K562 (cell line): ENCODE results near the gene SLC25A20. TPM values are rescaled to one million over a fixed set of nuclear protein-coding genes. Genes with fewer than 3 reads are reported as not detected.

Experiments used
- BCOR ChIP-seq: fragments of 450-650 bp; IDR thresholded peaks from 2 replicates; pipeline ENCODE4 v1.6.1; 2016
- FOXM1 ChIP-seq, 2 experiments: fragments of 450-650 bp in 1 of 2; sonication (generic) in 1 of 2; formaldehyde crosslinking in 1 of 2; IDR thresholded peaks; 2 replicates each; pipeline versions ENCODE4 v1.6.1 to v1.9.0; 2017 to 2022; ENCODE audit warnings: low read depth in 2 of 2, mild to moderate bottlenecking in 2 of 2, missing genetic modification reagents in 1 of 2, moderate library complexity in 1 of 2
- NEUROD1 ChIP-seq: fragments of 150-350 bp; IDR thresholded peaks from 2 replicates; pipeline ENCODE4 v1.6.1; 2014; ENCODE audit warnings: borderline replicate concordance, low read length, low read depth; ENCODE audit not compliant: partially characterized antibody
- POLR2A ChIP-seq: fragments of 450-650 bp; conservative IDR thresholded peaks from 2 replicates; pipeline ENCODE4 v1.6.1; 2016
- PRPF4 ChIP-seq: fragments of 200-400 bp; formaldehyde crosslinking; IDR thresholded peaks from one replicate; pipeline ENCODE4 v1.6.1; 2017; ENCODE audit warnings: low read length, low read depth, mild to moderate bottlenecking; ENCODE audit not compliant: insufficient read depth, poor library complexity, severe bottlenecking
- PTTG1 ChIP-seq: fragments of 450-650 bp; IDR thresholded peaks from 2 replicates; pipeline ENCODE4 v1.6.1; 2016; ENCODE audit warnings: low read depth, mild to moderate bottlenecking, missing genetic modification characterization, missing compliant biosample characterization
- RBBP5 ChIP-seq: fragments of 200-600 bp; sonication (generic); IDR thresholded peaks from 2 replicates; pipeline ENCODE4 v1.6.1; 2012; ENCODE audit warnings: borderline replicate concordance, mild to moderate bottlenecking, low read length, control low read depth, inconsistent platforms; ENCODE audit not compliant: insufficient read depth, poor library complexity, severe bottlenecking
- RBM14 ChIP-seq: fragments of 200-400 bp; formaldehyde crosslinking; IDR thresholded peaks from 2 replicates; pipeline ENCODE4 v1.6.1; 2018; ENCODE audit warnings: low read depth, mild to moderate bottlenecking, low read length, moderate library complexity, borderline replicate concordance; ENCODE audit not compliant: insufficient read depth
- SMAD4 ChIP-seq: fragments of 250-450 bp; sonication (Bioruptor Pico); conservative IDR thresholded peaks from 2 replicates; pipeline ENCODE4 v1.8.0; 2021; ENCODE audit warnings: inconsistent platforms, mild to moderate bottlenecking, moderate library complexity
- SMC3 ChIP-seq: conservative IDR thresholded peaks from 2 replicates; pipeline ENCODE4 v1.6.1; 2011; ENCODE audit warnings: low read depth, low read length, improper control_type of control experiment; ENCODE audit not compliant: insufficient read depth
- SP1 ChIP-seq: sonication (generic); formaldehyde crosslinking; IDR thresholded peaks from 2 replicates; pipeline ENCODE4 v1.8.1; 2022; ENCODE audit warnings: mild to moderate bottlenecking, missing genetic modification reagents
- TAF1 ChIP-seq: IDR thresholded peaks from 2 replicates; pipeline ENCODE4 v1.6.1; 2011; ENCODE audit warnings: mild to moderate bottlenecking, low read length, moderate library complexity; ENCODE audit not compliant: insufficient read depth, control insufficient read depth, severe bottlenecking; ENCODE audit errors: extremely low read depth
- TBP ChIP-seq: optimal IDR thresholded peaks from 2 replicates; pipeline ENCODE3; 2011; ENCODE audit warnings: low read depth, low read length, improper control_type of control experiment
- TFE3 ChIP-seq: fragments of 450-650 bp; formaldehyde crosslinking; IDR thresholded peaks from 2 replicates; pipeline ENCODE4 v1.4.0; 2020; ENCODE audit warnings: mild to moderate bottlenecking, mixed read lengths
- U2AF1 ChIP-seq: fragments of 200-400 bp; formaldehyde crosslinking; optimal IDR thresholded peaks from 2 replicates; pipeline ENCODE3; 2017; ENCODE audit warnings: mild to moderate bottlenecking, low read depth, low read length, moderate library complexity
- USF1 ChIP-seq: sonication (generic); formaldehyde crosslinking; IDR thresholded peaks from 2 replicates; pipeline ENCODE4 v1.9.0; 2022; ENCODE audit warnings: mild to moderate bottlenecking, missing genetic modification reagents
- XRCC5 ChIP-seq: fragments of 200-400 bp; formaldehyde crosslinking; IDR thresholded peaks from 2 replicates; pipeline ENCODE4 v1.6.1; 2017; ENCODE audit warnings: low read depth, mild to moderate bottlenecking, low read length
- ZNF740 ChIP-seq, 3 experiments: fragments of 200-800 bp in 1 of 3; sonication (Bioruptor generic) in 1 of 3; sonication (generic) in 1 of 3; formaldehyde crosslinking in 1 of 3; IDR thresholded peaks; 2 replicates each; pipeline versions ENCODE4 v1.6.1 to v1.8.0; 2016 to 2022; ENCODE audit warnings: mild to moderate bottlenecking in 2 of 3, missing compliant biosample characterization in 2 of 3, missing genetic modification characterization in 2 of 3, missing genetic modification reagents in 1 of 3
- polyA plus RNA-seq, 8 experiments: library from polyadenylated mRNA; depleted of rRNA in 4 of 8; stranded (reverse) in 5 of 8; unstranded in 3 of 8; fragments of >200 nt; fragmentation: Nextera tagmentation in 2 of 8; fragmentation: Illumina TruSeq in 1 of 8; extraction: Ambion mirVana in 2 of 8; extraction: Trizol in 1 of 8; gene quantifications; 2 replicates each; pipeline versions ENCODE4 v1.2.1 to v1.2.3, GENCODE V29; 2011 to 2014; ENCODE audit warnings: inconsistent platforms in 1 of 8, missing spikeins in 1 of 8
- total RNA-seq, 7 experiments: library from RNA; depleted of rRNA in 6 of 7; stranded (reverse); fragments of >200 nt in 6 of 7; fragmentation: Illumina TruSeq in 2 of 7; extraction: Trizol in 2 of 7; gene quantifications; 2 replicates each; pipeline versions ENCODE4 v1.2.1 to v1.2.3, GENCODE V29; 2011 to 2021; ENCODE audit warnings: low replicate concordance in 1 of 7
- TF ChIP-seq, protein P1 (sequence below), 2 experiments: IDR thresholded peaks; 2 replicates each; pipeline ENCODE4 v1.6.1; 2011; ENCODE audit warnings: borderline replicate concordance in 1 of 2, control low read depth in 1 of 2, low read depth in 1 of 2, low read length in 1 of 2, mild to moderate bottlenecking in 1 of 2, mixed read lengths in 1 of 2, moderate library complexity in 1 of 2; ENCODE audit not compliant: insufficient read depth in 1 of 2, insufficient read length in 1 of 2, poor library complexity in 1 of 2, severe bottlenecking in 1 of 2; ENCODE audit errors: extremely low read depth in 1 of 2

The SLC25A20 gene
- total and polyA plus RNA-seq, 9 of the 15 experiments (the other 6 are each of a cell fraction or from before 2014, with no cell fraction given): 14.3 to 48.1 (median 21.6) TPM

GRCh38 chr3:48919215-48920138 lies 20.8 kb upstream of the SLC25A20 start (continued):
- TF ChIP-seq FOXM1 (IDR thresholded peaks at IDR 0.05; ENCODE audit: low read depth): no peak
- TF ChIP-seq FOXM1 (CRISPR knock-in tag; IDR thresholded peaks at IDR 0.05; ENCODE audit: low read depth): 0 out of 2 replicates have a peak, but pooled peaks have one; percentile 19
- TF ChIP-seq PRPF4: peak; percentile 22
- peak; percentile 63 for TF ChIP-seq POLR2A
- peak; percentile 3 for TF ChIP-seq TBP
- TF ChIP-seq SP1 (CRISPR knock-in tag): 0 out of 2 replicates have a peak, but pooled peaks have one; percentile 15
- no peak for TF ChIP-seq RBBP5
- no peak for TF ChIP-seq SMAD4 (CRISPR knock-in tag)
- 0 out of 2 replicates have a peak, but pooled peaks have one; percentile 49 for TF ChIP-seq ZNF740 (CRISPR knock-in tag; IDR thresholded peaks at IDR 0.05)
- no peak for TF ChIP-seq ZNF740 (tag; IDR thresholded peaks at IDR 0.05)
- no peak for TF ChIP-seq BCOR
- peak; percentile 13; the same call in 1 of the 2 replicates for TF ChIP-seq TFE3 (CRISPR knock-in tag)
- peak; percentile 65 for TF ChIP-seq USF1
- peak; percentile 1 for TF ChIP-seq U2AF1
- no peak for TF ChIP-seq PTTG1 (tag)
- TF ChIP-seq, protein P1, sequence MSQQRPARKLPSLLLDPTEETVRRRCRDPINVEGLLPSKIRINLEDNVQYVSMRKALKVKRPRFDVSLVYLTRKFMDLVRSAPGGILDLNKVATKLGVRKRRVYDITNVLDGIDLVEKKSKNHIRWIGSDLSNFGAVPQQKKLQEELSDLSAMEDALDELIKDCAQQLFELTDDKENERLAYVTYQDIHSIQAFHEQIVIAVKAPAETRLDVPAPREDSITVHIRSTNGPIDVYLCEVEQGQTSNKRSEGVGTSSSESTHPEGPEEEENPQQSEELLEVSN (IDR thresholded peaks at IDR 0.05; ENCODE audit: borderline replicate concordance in 1 of 2, extremely low read depth in 1 of 2, insufficient read depth in 1 of 2, insufficient read length in 1 of 2, low read depth in 1 of 2, low read length in 1 of 2, poor library complexity in 1 of 2, severe bottlenecking in 1 of 2): peak in 1 of 2 experiments; percentile 16
- TF ChIP-seq SMC3: no peak
- TF ChIP-seq XRCC5: peak; percentile 27; the same call in 1 of the 2 replicates
- TF ChIP-seq RBM14: 0 out of 2 replicates have a peak, but pooled peaks have one; percentile 43
- TF ChIP-seq TAF1: peak; percentile 25
- peak; percentile 20 for TF ChIP-seq NEUROD1
